ENCODE data around the gene KRTAP5-5.
"Not testable (repeated sequence)": the region's sequence is repeated elsewhere in the genome, so short reads cannot be mapped to it uniquely, and the experiment has no call there.

Gene KRTAP5-5

GRCh38 chr11:1629326-1630185, at the start of gene KRTAP5-5:
Gene KRTAP5-5, plus strand, starts transcription at chr11:1629775. Its CDS starts 66 bp downstream, at chr11:1629841.
- no peak for DNase-seq

GRCh38 chr11:1581976-1582375, 47.6 kb upstream of the KRTAP5-5 start:
- DNase-seq = no peak

- not testable (repeated sequence) for DNase-seq
Observed at GRCh38 chr11:1582909-1583308, 46.7 kb upstream of the KRTAP5-5 start.

- DNase-seq = not testable (repeated sequence)
Observed at GRCh38 chr11:1584661-1585370, 44.8 kb upstream of the KRTAP5-5 start, which contains the start of gene KRTAP5-1. Gene KRTAP5-1, minus strand, starts transcription at chr11:1585283. Its CDS starts 34 bp downstream, at chr11:1585249.

- no peak for DNase-seq
Observed at GRCh38 chr11:1586699-1587098, 42.9 kb upstream of the KRTAP5-5 start.

DNA sequence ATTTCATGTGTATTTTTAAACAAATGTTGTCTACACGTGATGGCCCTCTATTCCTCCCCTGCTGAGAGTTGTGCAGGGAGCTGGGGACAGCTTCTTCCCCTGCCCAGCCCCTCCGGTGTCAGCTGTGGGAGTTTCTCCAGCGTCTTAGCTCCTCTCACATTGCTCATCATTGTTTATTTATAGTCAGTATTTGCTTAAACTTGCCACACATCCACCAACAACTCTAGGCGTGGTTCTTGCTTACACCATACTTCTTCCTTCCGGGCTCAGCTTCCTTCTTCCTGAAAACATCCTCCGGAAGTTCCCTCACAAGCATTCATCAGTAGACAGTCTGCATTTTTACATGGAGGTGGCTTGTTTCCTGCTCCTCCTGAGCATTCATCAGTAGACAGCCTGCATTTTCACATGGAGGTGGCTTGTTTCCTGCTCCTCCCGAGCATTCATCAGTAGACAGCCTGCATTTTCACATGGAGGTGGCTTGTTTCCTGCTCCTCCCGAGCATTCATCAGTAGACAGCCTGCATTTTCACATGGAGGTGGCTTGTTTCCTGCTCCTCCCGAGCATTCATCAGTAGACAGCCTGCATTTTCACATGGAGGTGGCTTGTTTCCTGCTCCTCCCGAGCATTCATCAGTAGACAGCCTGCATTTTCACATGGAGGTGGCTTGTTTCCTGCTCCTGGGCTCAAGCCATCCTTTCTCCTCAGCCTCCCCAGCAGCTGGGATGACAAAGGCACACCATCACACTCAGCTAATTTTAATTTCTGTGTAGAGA, 40.2 kb upstream of the KRTAP5-5 start:
- not testable (repeated sequence) for DNase-seq

GRCh38 chr11:1589996-1590395, 39.6 kb upstream of the KRTAP5-5 start:
- DNase-seq = no peak

GRCh38 chr11:1592628-1593027, 36.9 kb upstream of the KRTAP5-5 start:
- no peak for DNase-seq

DNA sequence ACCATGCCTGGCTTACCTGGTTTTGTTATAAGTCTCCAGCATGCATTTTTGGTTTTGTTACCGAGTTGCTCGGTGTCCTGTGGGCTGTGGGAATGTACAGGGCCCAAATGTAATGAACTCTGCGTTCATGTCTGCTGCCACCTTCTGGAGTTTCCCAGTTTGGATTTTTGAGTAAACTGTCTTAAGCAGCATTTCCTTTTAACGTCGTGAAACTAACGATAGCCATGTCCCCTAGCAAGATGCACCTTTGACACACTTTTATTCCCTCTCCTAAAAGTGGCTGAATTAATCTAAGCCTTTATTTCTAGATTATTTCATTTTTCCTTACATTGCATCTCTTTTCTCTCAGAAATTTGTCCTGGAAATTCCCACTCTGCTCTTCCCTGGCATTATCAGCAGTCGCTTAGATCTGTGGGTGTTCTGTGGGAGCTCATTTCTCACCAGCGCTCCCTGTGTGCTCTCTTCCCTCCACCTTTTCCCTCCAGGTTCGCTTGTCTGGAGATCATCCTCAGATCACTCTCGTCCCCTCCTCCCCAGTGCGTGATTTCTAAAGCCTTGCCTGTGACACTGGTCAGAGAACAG, 33.5 kb upstream of the KRTAP5-5 start:
- not testable (repeated sequence) for DNase-seq

DNA sequence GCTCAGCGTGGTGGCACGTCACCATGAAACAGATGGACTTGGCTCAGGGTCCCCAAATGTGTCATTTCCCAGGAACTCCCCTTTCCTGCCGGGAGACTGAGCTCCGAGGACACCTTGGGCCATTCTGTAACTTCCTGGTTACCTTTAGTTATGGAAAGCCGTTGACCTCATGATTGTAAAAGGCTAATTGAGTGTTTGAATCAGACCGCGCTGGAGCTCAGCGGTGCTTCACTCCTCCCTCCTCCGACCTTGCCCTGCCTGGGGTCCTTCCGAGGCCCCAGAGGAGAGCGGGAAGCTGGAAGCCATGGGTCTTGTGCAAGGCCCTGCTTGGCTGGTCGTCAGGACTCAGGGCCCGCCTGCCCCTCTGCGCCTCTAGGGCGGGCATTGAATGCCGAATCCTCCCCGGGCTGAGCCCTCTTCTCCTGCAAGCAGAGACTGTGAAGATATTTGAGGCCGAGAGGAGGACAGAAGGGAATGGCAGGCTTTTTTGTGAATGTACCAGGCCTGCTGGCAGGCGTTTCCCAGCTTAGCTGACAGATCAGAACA, 32.9 kb upstream of the KRTAP5-5 start:
- DNase-seq = not testable (repeated sequence)

GRCh38 chr11:1597331-1597993, 32.1 kb upstream of the KRTAP5-5 start:
- DNase-seq = no peak

- DNase-seq = no peak
Observed at GRCh38 chr11:1597994-1598380, 31.6 kb upstream of the KRTAP5-5 start, which contains the start of gene KRTAP5-2. Gene KRTAP5-2, minus strand, starts transcription at chr11:1598294. Its CDS starts 44 bp downstream, at chr11:1598250.

- DNase-seq = not testable (repeated sequence)
Observed at GRCh38 chr11:1598406-1598805, 31.2 kb upstream of the KRTAP5-5 start.

DNA sequence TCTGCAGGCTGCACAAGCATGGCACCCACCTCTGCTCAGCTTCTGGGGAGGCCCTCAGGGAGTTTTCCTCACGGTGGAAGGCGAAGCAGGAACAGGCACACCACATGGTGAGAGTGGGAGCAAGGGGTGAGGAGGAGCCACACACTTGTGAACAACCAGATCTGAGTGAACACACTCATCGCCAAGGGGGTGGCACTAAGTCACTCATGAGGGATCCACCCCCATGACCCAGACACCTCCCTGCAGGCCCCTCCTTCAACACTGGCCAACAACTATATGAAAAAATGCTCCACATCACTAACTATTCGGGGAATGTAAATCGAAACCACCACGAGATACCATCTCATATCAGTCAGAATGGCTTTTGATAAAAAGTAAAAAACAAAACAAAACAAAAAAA, 30.8 kb upstream of the KRTAP5-5 start:
- no peak for DNase-seq

DNA sequence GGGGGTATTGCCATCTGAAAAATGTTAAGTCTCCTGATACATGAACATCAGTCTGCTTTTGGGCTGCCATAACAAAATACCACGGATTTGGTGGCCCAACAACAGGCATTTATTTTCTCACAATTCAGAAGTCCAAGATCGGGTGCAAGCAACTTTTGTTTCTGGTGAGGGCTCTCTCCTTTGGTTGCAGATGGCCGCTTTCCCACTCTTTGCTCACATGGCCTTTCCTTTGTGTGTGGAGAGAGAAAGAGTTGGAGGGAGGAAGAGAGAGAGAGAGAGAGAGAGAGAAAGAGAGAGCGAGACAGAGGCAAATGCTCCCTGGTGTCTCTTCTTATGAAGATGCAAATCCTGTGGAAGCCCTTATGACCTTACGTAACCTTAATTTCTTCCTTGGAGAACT, 28.9 kb upstream of the KRTAP5-5 start:
- no peak for DNase-seq

GRCh38 chr11:1601663-1602062, 27.9 kb upstream of the KRTAP5-5 start:
- DNase-seq = not testable (repeated sequence)

DNA sequence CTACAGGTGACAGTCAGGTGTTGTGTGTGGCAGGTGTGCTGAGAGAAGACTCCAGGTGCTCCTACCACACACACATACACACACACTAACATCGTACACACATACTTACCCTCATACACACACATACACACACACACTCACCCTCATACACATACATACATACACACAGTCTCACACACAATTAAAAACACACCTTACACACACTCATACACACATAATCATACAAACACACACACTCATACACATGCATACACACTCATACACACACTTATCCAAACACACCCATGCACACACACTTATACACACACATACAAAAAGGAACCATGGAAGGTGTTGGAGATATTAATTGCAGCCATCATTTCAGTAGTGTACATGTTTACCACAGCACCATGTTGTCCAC, 25.9 kb upstream of the KRTAP5-5 start:
- no peak for DNase-seq

DNA sequence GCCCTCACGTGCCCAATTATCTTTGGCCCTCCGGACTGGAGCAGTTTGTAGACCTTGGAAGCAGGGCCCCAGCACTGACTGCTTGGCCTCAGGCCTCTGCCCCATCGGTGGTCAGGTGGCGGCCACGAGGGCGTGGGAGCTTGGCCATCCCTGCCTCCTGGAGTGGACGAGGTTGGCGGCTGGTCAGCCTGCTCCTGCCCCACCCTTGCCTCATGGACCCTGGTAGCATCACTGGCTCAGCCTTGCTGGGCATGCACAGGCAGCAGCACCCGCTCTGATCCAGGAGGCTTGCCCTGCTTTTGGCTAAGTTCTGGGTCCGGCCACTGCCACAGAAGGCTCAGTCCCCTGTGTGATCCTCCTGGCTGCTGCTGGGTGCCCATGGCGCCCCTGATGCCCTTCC, 25.4 kb upstream of the KRTAP5-5 start:
- DNase-seq = no peak

DNA sequence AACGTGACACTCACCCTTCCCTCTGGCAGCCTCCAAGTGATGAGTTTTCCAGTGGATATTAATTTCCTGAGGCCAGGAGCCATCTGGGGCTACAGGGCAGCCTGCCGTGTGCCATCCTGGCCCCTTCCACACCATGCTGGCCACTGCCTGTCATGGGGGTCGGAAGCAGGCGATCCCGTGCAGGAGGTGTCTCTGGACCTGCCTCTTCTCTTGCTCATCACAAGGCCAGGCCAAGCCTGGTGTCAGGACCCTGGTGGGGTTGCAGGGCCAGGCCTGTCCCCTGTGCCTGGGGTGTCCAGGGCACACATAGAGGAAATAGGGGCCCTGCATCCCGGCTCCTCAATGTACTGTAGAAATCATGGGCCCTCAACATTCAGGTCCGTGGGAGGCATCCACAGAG, 24.9 kb upstream of the KRTAP5-5 start:
- DNase-seq = no peak

DNA sequence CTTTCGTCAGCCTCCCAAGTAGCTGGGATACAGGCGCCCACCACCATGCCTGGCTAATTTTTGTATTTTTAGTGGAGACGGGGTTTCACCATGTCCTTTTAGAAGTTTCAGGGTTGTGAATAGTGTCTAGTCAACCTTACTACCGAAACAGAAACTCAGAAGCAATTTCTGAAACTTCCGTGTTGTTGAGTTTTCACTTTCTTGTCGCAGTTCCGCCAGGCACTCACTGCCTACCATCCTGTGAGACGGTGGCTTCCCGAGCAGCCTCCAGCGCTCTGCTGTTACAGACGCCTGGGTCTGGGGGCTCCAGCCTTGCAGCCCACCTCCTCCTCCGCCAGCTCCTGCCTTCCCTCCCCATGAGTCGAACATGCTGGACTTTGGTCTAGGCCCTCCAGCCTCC, 23.7 kb upstream of the KRTAP5-5 start:
- not testable (repeated sequence) for DNase-seq

DNA sequence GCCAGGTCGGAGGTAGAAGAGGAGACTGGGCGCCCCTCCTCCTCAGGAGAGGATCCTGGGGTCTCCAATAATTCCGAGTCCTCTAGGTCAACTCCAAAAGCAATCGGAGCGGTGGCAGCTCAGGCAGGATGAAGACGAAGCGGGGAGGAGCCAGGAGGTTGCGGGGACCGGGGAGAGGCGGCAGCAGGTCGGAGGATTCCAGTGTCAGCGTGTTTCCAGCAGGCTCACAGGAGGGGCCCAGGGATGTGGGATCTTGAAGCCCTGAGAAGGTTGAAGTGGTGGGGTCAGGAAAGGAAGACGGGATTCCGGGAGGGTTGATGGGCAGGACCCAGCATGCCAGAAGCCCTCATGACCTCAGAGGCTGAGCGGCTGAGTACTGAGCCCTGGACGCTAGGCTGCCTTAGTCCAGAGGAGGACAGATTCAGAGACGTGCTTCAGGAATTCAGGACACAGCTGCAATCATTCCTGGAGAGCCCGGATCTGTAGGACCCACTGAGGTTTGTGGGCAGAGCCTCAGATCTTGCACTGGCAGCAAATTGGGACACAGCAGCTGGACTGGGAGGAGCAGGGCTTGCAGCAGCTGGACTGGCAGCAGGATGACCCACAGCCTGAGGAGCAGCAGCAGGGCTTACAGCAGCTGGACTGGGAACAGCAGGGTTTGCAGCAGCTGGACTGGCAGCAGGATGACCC, 22.3 kb upstream of the KRTAP5-5 start:
- DNase-seq = not testable (repeated sequence)

All from bone marrow (tissue), 2 donors.